HCT116 (cell line): Measurements from ENCODE around the gene GPX3. TPM values are rescaled to one million over a fixed set of nuclear protein-coding genes. Genes with fewer than 3 reads are reported as not detected.

ENCODE experiments used
- ATAC-seq: fragments of 200-7000 bp; cut with Tn5 transposase; 2 replicates; pipeline ENCODE4 v1.9.1; 2020; ENCODE audit warnings: mild to moderate bottlenecking, moderate library complexity
- BruUV-seq: library from RNA; stranded (reverse); fragments of 400-500 nt; replicated peaks from 2 replicates; lab custom pipeline; 2021; lab: Mats Ljungman, UMichigan
- CTCF ChIA-PET: fragments of 300-600 bp; sonication (Branson Sonifier 250); formaldehyde crosslinking; loops from one replicate; lab custom pipeline; 2021; ENCODE audit warnings: antibody characterized with exemption; lab: Charles Lee
- POLR2A ChIA-PET: fragments of 300-600, 350-600 bp; sonication (Branson Sonifier 250); formaldehyde crosslinking; loops from one replicate; lab custom pipeline; 2021; ENCODE audit warnings: antibody characterized with exemption; lab: Charles Lee
- RAD21 ChIA-PET, 2 experiments: fragments of 300-600 bp; sonication (Branson Sonifier 250); formaldehyde crosslinking; loops; one replicate each; lab custom pipeline; 2023; ENCODE audit warnings: low total read pairs in 2 of 2; ENCODE audit not compliant: uncharacterized antibody in 2 of 2, unreplicated experiment in 2 of 2, low non-redundant PET in 1 of 2; lab: Charles Lee
- DNase-seq: peaks from one replicate; pipeline ENCODE4 v3.0.0-alpha.2; 2010; ENCODE audit warnings: low read depth, low spot score
- H2AFZ ChIP-seq: fragments of 200-600 bp; shearing (Covaris generic), sonication (generic); 2 replicates; pipeline ENCODE4 v1.6.1; 2017; ENCODE audit warnings: low read depth, mixed run types, mixed read lengths, antibody characterized with exemption, low read length; ENCODE audit not compliant: poor library complexity, severe bottlenecking
- H3K27ac ChIP-seq: 2 replicates; pipeline ENCODE4 v1.5.1; 2012; ENCODE audit warnings: low read depth, low read length
- H3K27me3 ChIP-seq: fragments of 200-600 bp; sonication (generic); 2 replicates; pipeline ENCODE4 v1.6.1; 2016; ENCODE audit warnings: mixed run types, low read length, mixed read lengths; ENCODE audit not compliant: insufficient read depth
- H3K36me3 ChIP-seq, 2 experiments: fragments of 200-500 bp in 1 of 2; fragments of 200-600 bp in 1 of 2; sonication (Bioruptor generic) in 1 of 2; sonication (generic) in 1 of 2; 2 replicates each; pipeline versions ENCODE4 v1.5.1 to v1.6.1; 2014 to 2016; ENCODE audit warnings: low read length in 2 of 2, inconsistent platforms in 1 of 2, mixed read lengths in 1 of 2, mixed run types in 1 of 2; ENCODE audit not compliant: insufficient read depth in 2 of 2, control insufficient read depth in 1 of 2
- H3K4me1 ChIP-seq, 2 experiments: fragments of 200-600 bp in 1 of 2; sonication (generic) in 1 of 2; 2 replicates each; pipeline versions ENCODE4 v1.5.1 to v1.6.1; 2012 to 2017; ENCODE audit warnings: low read length in 2 of 2, inconsistent platforms in 1 of 2, mild to moderate bottlenecking in 1 of 2, mixed read lengths in 1 of 2, mixed run types in 1 of 2, moderate library complexity in 1 of 2; ENCODE audit not compliant: insufficient read depth in 2 of 2, control insufficient read depth in 1 of 2
- H3K4me2 ChIP-seq: fragments of 200-600 bp; sonication (generic); 2 replicates; pipeline ENCODE4 v1.6.1; 2017; ENCODE audit warnings: mixed run types, low read length, mixed read lengths
- H3K4me3 ChIP-seq, 2 experiments: fragments of 200-600 bp in 1 of 2; sonication (generic) in 1 of 2; replicated peaks in 1 of 2; 2 replicates each; pipeline ENCODE4 v1.5.1; 2011 to 2016; ENCODE audit warnings: low read length in 2 of 2, control low read depth in 1 of 2, low read depth in 1 of 2, mild to moderate bottlenecking in 1 of 2, mixed read lengths in 1 of 2, mixed run types in 1 of 2
- H3K79me2 ChIP-seq: fragments of 200-600 bp; sonication (generic); 2 replicates; pipeline ENCODE4 v1.6.1; 2017; ENCODE audit warnings: mild to moderate bottlenecking, mixed run types, low read length, moderate library complexity, mixed read lengths; ENCODE audit not compliant: insufficient read depth
- H3K9ac ChIP-seq: fragments of 200-600 bp; sonication (generic); 2 replicates; pipeline ENCODE4 v1.6.1; 2016; ENCODE audit warnings: low read length, mixed read lengths
- H3K9me2 ChIP-seq: fragments of 200-600 bp; sonication (generic), shearing (Covaris generic); 2 replicates; pipeline ENCODE4 v1.6.1; 2017; ENCODE audit warnings: mixed run types, mild to moderate bottlenecking, moderate library complexity; ENCODE audit not compliant: insufficient read depth
- H3K9me3 ChIP-seq, 2 experiments: fragments of 200-500 bp in 1 of 2; fragments of 200-600 bp in 1 of 2; sonication (Bioruptor generic) in 1 of 2; sonication (generic) in 1 of 2; 2 replicates each; pipeline ENCODE4 v1.6.1; 2014 to 2017; ENCODE audit warnings: low read length in 2 of 2, mixed read lengths in 2 of 2, inconsistent platforms in 1 of 2, low read depth in 1 of 2, mild to moderate bottlenecking in 1 of 2, mixed run types in 1 of 2, moderate library complexity in 1 of 2; ENCODE audit not compliant: control insufficient read depth in 1 of 2, insufficient read depth in 1 of 2
- H4K20me1 ChIP-seq: fragments of 200-600 bp; sonication (generic), shearing (Covaris generic); 2 replicates; pipeline ENCODE4 v1.6.1; 2017; ENCODE audit warnings: mixed run types, mild to moderate bottlenecking, moderate library complexity; ENCODE audit not compliant: insufficient read depth
- ATF3 ChIP-seq: IDR thresholded peaks from 2 replicates; pipeline ENCODE4 v1.6.1; 2012
- CBX3 ChIP-seq: IDR thresholded peaks from 2 replicates; pipeline ENCODE4 v1.6.1; 2012; ENCODE audit warnings: low read depth
- CTCF ChIP-seq, 3 experiments: fragments of 200-600 bp in 1 of 3; sonication (generic) in 1 of 3; IDR thresholded peaks in 2 of 3; conservative IDR thresholded peaks in 1 of 3; 2 replicates each; pipeline ENCODE4 v1.5.1; 2012 to 2017; ENCODE audit warnings: low read depth in 2 of 3, low read length in 2 of 3, antibody characterized with exemption in 1 of 3, borderline replicate concordance in 1 of 3, control low read depth in 1 of 3, mild to moderate bottlenecking in 1 of 3, mixed read lengths in 1 of 3, mixed run types in 1 of 3, moderate library complexity in 1 of 3; ENCODE audit not compliant: insufficient read depth in 1 of 3
- EGR1 ChIP-seq: IDR thresholded peaks from 2 replicates; pipeline ENCODE4 v1.6.1; 2012; ENCODE audit warnings: low read depth
- ELF1 ChIP-seq: IDR thresholded peaks from 2 replicates; pipeline ENCODE4 v1.6.1; 2012; ENCODE audit warnings: low read depth, borderline replicate concordance
- EZH2 ChIP-seq: fragments of 200-600 bp; sonication (generic); IDR thresholded peaks from 2 replicates; pipeline ENCODE4 v1.6.1; 2017; ENCODE audit warnings: antibody characterized with exemption, mixed run types
- EZH2phosphoT487 ChIP-seq: fragments of 200-600 bp; IDR thresholded peaks from 2 replicates; pipeline ENCODE4 v1.6.1; 2018; ENCODE audit warnings: antibody characterized with exemption, borderline replicate concordance
- JUND ChIP-seq: IDR thresholded peaks from 2 replicates; pipeline ENCODE4 v1.6.1; 2012
- MAX ChIP-seq: IDR thresholded peaks from 2 replicates; pipeline ENCODE4 v1.6.1; 2012
- POLR2AphosphoS5 ChIP-seq: IDR thresholded peaks from 2 replicates; pipeline ENCODE4 v1.6.1; 2011; ENCODE audit warnings: mild to moderate bottlenecking, low read depth, low read length, moderate library complexity
- RAD21 ChIP-seq: IDR thresholded peaks from 2 replicates; pipeline ENCODE4 v1.6.1; 2012; ENCODE audit warnings: low read depth, mild to moderate bottlenecking
- SRF ChIP-seq: IDR thresholded peaks from 2 replicates; pipeline ENCODE4 v1.6.1; 2012; ENCODE audit warnings: low read depth
- YY1 ChIP-seq: IDR thresholded peaks from 2 replicates; pipeline ENCODE4 v1.6.1; 2011; ENCODE audit warnings: low read length, low read depth, moderate library complexity, mild to moderate bottlenecking; ENCODE audit not compliant: insufficient replicate concordance; ENCODE audit errors: extremely low read depth
- ZBTB33 ChIP-seq: IDR thresholded peaks from 2 replicates; pipeline ENCODE4 v1.6.1; 2011; ENCODE audit warnings: mild to moderate bottlenecking, low read length, moderate library complexity; ENCODE audit not compliant: insufficient replicate concordance; ENCODE audit errors: extremely low read depth
- ZFX ChIP-seq: fragments of 450-650 bp; IDR thresholded peaks from 2 replicates; pipeline ENCODE4 v1.6.1; 2017
- ZNF274 ChIP-seq: fragments of 200-500 bp; sonication (Bioruptor generic); IDR thresholded peaks from 2 replicates; pipeline ENCODE4 v1.6.1; 2014; ENCODE audit warnings: mild to moderate bottlenecking, low read depth, low read length, inconsistent platforms
- intact Hi-C: fragments of 100-400 bp; cut with micrococcal nuclease; formaldehyde crosslinking; loops from 2 replicates; pipeline ENCODE4 v1.10.0; 2022
- total RNA-seq: library from RNA; stranded (reverse); gene quantifications from one replicate; pipeline ENCODE4 v1.2.1, GENCODE V29; 2021; ENCODE audit not compliant: unreplicated experiment

GPX3 gene
- total RNA-seq, 1 experiment from 2014 or later, result 0.96 TPM

GRCh38 chr5:151022511-151023018 is 2.2 kb downstream of the GPX3 start:
- no peak for TF ChIP-seq CBX3
- no peak for TF ChIP-seq EZH2
- TF ChIP-seq POLR2AphosphoS5, result no peak
- TF ChIP-seq ZBTB33, result no peak
- no peak for TF ChIP-seq EZH2phosphoT487
- no peak for TF ChIP-seq ATF3
- no peak for TF ChIP-seq JUND
- TF ChIP-seq ELF1, result no peak
- TF ChIP-seq SRF, result no peak
- TF ChIP-seq YY1, result no peak
- TF ChIP-seq ZNF274, result no peak
- no peak for TF ChIP-seq EGR1
- no peak for TF ChIP-seq ZFX
- TF ChIP-seq RAD21, result no peak
- no peak for TF ChIP-seq CTCF (IDR thresholded peaks at IDR 0.05 in 2 of 3, conservative IDR thresholded peaks at IDR 0.05 in 1 of 3; ENCODE audit: borderline replicate concordance in 1 of 3, insufficient read depth in 1 of 3, low read depth in 2 of 3, low read length in 2 of 3)
- no peak for TF ChIP-seq MAX
- H3K27ac ChIP-seq, result no peak overlapping the region
- no peak overlapping the region for H3K4me2 ChIP-seq
- no peak overlapping the region for H3K4me3 ChIP-seq
- H3K9ac ChIP-seq, result no peak overlapping the region
- no TSS peak for BruUV-seq
- no peaks in the 10 kb centered on the region for H3K4me1 ChIP-seq
- RAD21 ChIA-PET, result no interaction called here
- ATAC-seq (no peak), DNase-seq (no peak)
- H3K9me2 ChIP-seq, result no peaks in the 10 kb centered on the region
- CTCF ChIA-PET, result no interaction called here
- H3K9me3 ChIP-seq, result no peaks in the 10 kb centered on the region
- no peaks in the 10 kb centered on the region for H3K27me3 ChIP-seq
- no peaks in the 10 kb centered on the region for H4K20me1 ChIP-seq
- intact Hi-C loops, result no loop called here
- H2AFZ ChIP-seq, result no peak overlapping the region
- POLR2A ChIA-PET, result no interaction called here
- H3K36me3 ChIP-seq, result no peaks in the 10 kb centered on the region
- H3K79me2 ChIP-seq, result no peaks in the 10 kb centered on the region
